ENCODE data around the gene SERINC3. TPM values are rescaled to one million over a fixed set of nuclear protein-coding genes. Genes with fewer than 3 reads are reported as not detected.
"Not testable (repeated sequence)": the region's sequence is repeated elsewhere in the genome, so short reads cannot be mapped to it uniquely, and the experiment has no call there.

Gene SERINC3
- 110 TPM for polyA plus RNA-seq (2013, experiment 1 of 2; ENCODE audit: insufficient read length)
- 108 TPM for polyA plus RNA-seq (2013, experiment 2 of 2; ENCODE audit: insufficient read length)

- peak; percentile 94 for DNase-seq
Measured at GRCh38 chr20:44521484-44522481, at the start of gene SERINC3. Gene SERINC3 (minus strand): TSS chr20:44522070. CDS start chr20:44521951, 119 bp downstream.

- no peak for DNase-seq
Measured at GRCh38 chr20:44571362-44571988, 49.6 kb upstream of the SERINC3 start.

- DNase-seq = no peak
Measured at GRCh38 chr20:44570367-44570766, 48.5 kb upstream of the SERINC3 start.

DNA sequence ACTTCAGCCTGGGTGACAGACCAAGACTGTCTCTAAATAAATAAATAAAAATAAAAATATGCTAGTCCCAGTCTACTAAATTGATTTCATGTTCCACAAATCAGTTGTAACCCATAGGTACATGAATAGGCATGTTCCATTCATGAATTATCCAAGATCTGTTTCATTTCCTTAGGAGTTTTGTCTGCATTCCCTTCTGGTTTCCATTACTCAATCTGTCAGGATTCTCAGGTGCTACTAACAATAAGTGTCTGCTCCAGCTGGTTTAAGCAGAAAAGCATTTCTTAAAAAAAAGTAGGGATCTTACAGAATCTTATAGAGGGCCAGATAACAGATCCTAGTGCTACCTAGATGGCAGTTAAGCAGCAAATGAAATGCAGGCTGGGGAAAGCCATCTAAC is 44.9 kb upstream of the SERINC3 start:
- no peak for DNase-seq

DNA sequence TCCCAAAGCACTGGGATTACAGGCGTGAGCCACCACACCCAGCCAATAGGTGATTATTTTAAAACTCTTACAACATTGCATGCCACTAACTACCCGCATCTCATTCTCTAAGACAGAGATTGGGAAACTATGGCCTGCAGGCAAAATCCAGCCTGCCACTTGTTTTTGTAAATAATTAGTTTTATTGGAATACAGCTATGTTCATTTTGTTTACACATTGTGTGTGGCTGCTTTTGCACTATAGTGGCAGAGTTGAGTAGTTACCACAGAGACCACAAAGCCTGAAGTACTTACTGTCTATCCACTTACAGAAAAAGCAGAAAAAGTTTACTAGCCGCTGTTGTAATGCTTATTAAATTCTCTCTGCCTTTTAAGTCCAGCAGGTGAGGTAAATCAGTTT is 44.1 kb upstream of the SERINC3 start:
- DNase-seq = no peak

- DNase-seq = no peak
Measured at GRCh38 chr20:44561876-44562275, 40.0 kb upstream of the SERINC3 start.

DNA sequence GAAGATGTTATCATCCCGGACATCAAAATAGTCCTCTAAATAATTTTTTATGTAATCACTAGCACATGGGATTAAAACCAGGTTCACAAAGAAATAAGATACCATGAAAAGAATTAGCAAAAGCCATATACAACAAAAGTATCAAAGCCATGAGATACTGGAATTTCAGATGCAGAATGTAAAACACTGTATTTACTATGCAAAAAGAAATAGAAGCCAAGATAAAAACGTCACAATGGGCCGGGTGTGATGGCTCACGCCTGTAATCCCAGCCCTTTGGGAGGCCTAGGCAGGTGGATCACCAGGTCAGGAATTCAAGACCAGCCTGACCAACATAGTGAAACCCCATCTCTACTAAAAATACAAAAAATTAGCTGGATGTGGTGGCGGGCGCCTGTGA is 38.9 kb upstream of the SERINC3 start:
- not testable (repeated sequence) for DNase-seq

GRCh38 chr20:44560229-44560628 is 38.4 kb upstream of the SERINC3 start:
- no peak for DNase-seq

DNA sequence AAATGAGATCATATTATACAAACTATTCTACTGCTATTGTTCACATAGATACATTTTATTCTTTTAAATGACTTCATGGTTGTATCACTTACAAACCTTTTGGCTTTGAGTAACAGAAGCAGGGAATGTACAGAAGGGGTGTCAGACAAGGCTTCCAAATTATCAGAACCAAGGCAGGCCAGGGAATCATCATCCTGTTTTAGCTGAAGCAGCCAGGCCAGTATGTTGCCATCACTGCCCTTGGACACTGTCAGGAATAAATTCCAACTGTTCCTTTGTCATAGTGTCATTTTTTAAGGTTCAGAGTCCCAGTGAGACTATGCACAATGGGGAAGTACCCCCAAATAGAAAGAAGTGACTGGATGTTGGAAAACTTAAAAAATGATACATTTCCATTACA is 37.4 kb upstream of the SERINC3 start:
- DNase-seq = no peak

DNA sequence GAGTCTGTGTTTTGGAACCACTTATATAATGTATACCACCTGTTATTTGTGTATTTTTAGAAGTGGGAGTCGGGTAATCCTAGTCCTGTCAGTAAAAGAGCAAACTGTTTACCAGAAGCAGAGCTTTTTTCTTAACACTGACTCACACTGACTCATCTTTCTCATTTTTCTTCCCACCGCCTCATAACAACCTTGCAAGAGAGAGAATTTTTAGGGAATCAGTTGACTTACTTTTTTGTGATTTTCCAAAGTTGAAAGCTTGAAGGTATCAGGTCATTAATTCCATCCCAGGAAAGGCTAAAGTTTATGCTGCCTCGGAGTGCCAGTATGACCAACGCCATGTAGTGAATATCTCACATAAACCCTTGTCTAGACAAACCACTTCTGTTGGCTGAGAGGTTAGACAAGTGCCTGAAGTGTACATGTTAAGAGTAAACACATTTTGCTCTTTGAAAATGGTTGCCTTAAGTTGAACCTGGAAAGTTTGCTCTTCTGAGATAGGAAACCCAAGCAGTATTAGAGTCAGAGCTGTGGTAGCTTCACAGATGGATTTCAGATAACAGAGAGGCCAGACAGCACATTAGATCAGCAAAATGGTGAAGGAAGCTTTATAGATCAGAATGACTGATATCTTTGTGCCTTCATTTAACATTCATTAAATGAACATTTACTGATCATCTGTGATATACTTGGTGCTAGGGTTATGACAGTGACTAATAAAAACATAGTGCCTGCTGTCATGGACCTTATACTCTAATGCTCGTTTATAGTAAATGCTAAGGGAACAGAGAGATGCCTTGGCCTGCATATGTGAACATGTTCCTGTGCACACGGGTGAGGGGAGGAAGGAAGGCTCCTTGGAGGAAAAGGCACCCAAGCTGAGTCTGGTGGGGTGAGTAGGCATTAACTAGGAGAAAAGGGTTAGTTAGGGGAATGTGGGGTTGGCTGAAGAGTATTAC is 31.4 kb upstream of the SERINC3 start:
- DNase-seq = peak; percentile 82

- DNase-seq = no peak
Measured at GRCh38 chr20:44552568-44552949, 30.7 kb upstream of the SERINC3 start.

- no peak for DNase-seq
Measured at GRCh38 chr20:44552050-44552449, 30.2 kb upstream of the SERINC3 start.

GRCh38 chr20:44549123-44549522 is 27.3 kb upstream of the SERINC3 start:
- DNase-seq = no peak

- DNase-seq = no peak
Measured at GRCh38 chr20:44547419-44547818, 25.5 kb upstream of the SERINC3 start.

- DNase-seq = no peak
Measured at GRCh38 chr20:44544263-44544662, 22.4 kb upstream of the SERINC3 start.

GRCh38 chr20:44543358-44543757 is 21.5 kb upstream of the SERINC3 start:
- DNase-seq = no peak

- DNase-seq = no peak
Measured at GRCh38 chr20:44542890-44543289, 21.0 kb upstream of the SERINC3 start.

DNA sequence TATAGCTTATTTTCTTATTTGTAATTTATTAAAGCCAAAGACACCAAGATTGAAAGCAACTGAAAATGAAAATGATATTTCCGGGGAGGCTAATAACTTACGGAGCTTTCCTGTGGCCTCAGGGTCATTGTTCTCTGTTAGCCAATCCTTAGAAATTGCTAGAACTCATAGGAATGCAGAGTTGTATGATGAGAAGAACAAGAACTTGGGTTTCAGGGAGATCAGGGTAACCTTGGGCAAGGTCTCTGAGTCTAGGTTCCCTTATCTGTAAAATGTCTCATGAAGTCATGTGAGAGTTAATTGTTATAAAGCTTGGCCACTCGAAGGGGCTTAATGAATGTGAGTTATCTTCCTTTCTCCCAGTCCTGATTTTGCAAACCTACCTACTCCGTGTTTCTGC is 20.1 kb upstream of the SERINC3 start:
- DNase-seq = no peak

GRCh38 chr20:44540834-44541233 is 19.0 kb upstream of the SERINC3 start:
- peak; percentile 70 for DNase-seq

- no peak for DNase-seq
Measured at GRCh38 chr20:44537993-44538392, 16.1 kb upstream of the SERINC3 start.

GRCh38 chr20:44536175-44536574 is 14.3 kb upstream of the SERINC3 start:
- DNase-seq = no peak

- no peak for DNase-seq
Measured at GRCh38 chr20:44533928-44534327, 12.1 kb upstream of the SERINC3 start.

GRCh38 chr20:44532981-44533331 is 11.1 kb upstream of the SERINC3 start:
- peak; percentile 71 for DNase-seq

Measured in fibroblast of skin of back (primary cell).